K562 (cell line): ENCODE measurements around the gene STK11. TPM values are rescaled to one million over a fixed set of nuclear protein-coding genes. Genes with fewer than 3 reads are reported as not detected.

Experiments
- ATF6 ChIP-seq: sonication (generic); formaldehyde crosslinking; IDR thresholded peaks from 2 replicates; pipeline ENCODE4 v1.4.0; 2020; ENCODE audit warnings: mild to moderate bottlenecking, missing genetic modification reagents
- CAMTA2 ChIP-seq: fragments of 250-450 bp; sonication (Bioruptor Pico); conservative IDR thresholded peaks from 2 replicates; pipeline ENCODE4 v1.5.1; 2022
- CTCF ChIP-seq, 3 experiments: IDR thresholded peaks in 2 of 3; conservative IDR thresholded peaks in 1 of 3; 2 replicates each; pipeline ENCODE4 v1.5.1; 2011 to 2012; ENCODE audit warnings: low read length in 3 of 3, mild to moderate bottlenecking in 3 of 3, control low read depth in 2 of 3, improper control_type of control experiment in 1 of 3, inconsistent platforms in 1 of 3, low read depth in 1 of 3, mixed read lengths in 1 of 3, moderate library complexity in 1 of 3; ENCODE audit not compliant: insufficient read depth in 2 of 3
- MAZ ChIP-seq, 2 experiments: fragments of 450-650 bp in 1 of 2; sonication (generic) in 1 of 2; formaldehyde crosslinking; IDR thresholded peaks in 1 of 2; conservative IDR thresholded peaks in 1 of 2; 2 replicates each; pipeline versions ENCODE4 v1.4.0 to v1.5.0; 2020; ENCODE audit warnings: mild to moderate bottlenecking in 1 of 2, missing genetic modification reagents in 1 of 2
- MBD2 ChIP-seq: sonication (generic); IDR thresholded peaks from 2 replicates; pipeline ENCODE4 v1.6.1; 2016; ENCODE audit warnings: low read depth, borderline replicate concordance
- PHF21A ChIP-seq: fragments of 450-650 bp; IDR thresholded peaks from 2 replicates; pipeline ENCODE4 v1.6.1; 2017; ENCODE audit warnings: low read depth, borderline replicate concordance
- POLR2AphosphoS5 ChIP-seq: IDR thresholded peaks from 2 replicates; pipeline ENCODE4 v1.6.1; 2011; ENCODE audit warnings: mild to moderate bottlenecking, low read depth, low read length, moderate library complexity; ENCODE audit not compliant: control insufficient read depth, insufficient read depth
- PRMT5 ChIP-seq: sonication (generic); formaldehyde crosslinking; IDR thresholded peaks from 2 replicates; pipeline ENCODE4 v1.5.0; 2020; ENCODE audit warnings: missing genetic modification reagents
- PTRF ChIP-seq: fragments of 450-650 bp; IDR thresholded peaks from 2 replicates; pipeline ENCODE4 v1.6.1; 2016; ENCODE audit warnings: mild to moderate bottlenecking, missing genetic modification characterization, missing compliant biosample characterization
- RBM25 ChIP-seq: fragments of 200-400 bp; formaldehyde crosslinking; IDR thresholded peaks from 2 replicates; pipeline ENCODE4 v1.6.1; 2018; ENCODE audit warnings: low read length, low read depth, moderate library complexity; ENCODE audit not compliant: severe bottlenecking
- SMAD3 ChIP-seq: fragments of 450-650 bp; formaldehyde crosslinking; conservative IDR thresholded peaks from 2 replicates; pipeline ENCODE4 v1.4.0; 2020; ENCODE audit warnings: mild to moderate bottlenecking
- ZKSCAN3 ChIP-seq: fragments of 250-450 bp; sonication (Bioruptor Pico); IDR thresholded peaks from 2 replicates; pipeline ENCODE4 v1.4.0; 2020
- ZNF407 ChIP-seq: fragments of 450-650 bp; IDR thresholded peaks from 2 replicates; pipeline ENCODE4 v1.6.1; 2016; ENCODE audit warnings: low read depth
- ZNF589 ChIP-seq: fragments of 200-800 bp; sonication (Bioruptor generic); IDR thresholded peaks from 2 replicates; pipeline ENCODE4 v1.6.1; 2016; ENCODE audit warnings: low read depth, missing genetic modification characterization, missing compliant biosample characterization
- ZNF699 ChIP-seq: fragments of 250-450 bp; sonication (Bioruptor Pico); IDR thresholded peaks from 2 replicates; pipeline ENCODE4 v1.8.0; 2021; ENCODE audit warnings: mild to moderate bottlenecking, moderate library complexity; ENCODE audit not compliant: insufficient replicate concordance
- polyA plus RNA-seq, 8 experiments: library from polyadenylated mRNA; depleted of rRNA in 4 of 8; stranded (reverse) in 5 of 8; unstranded in 3 of 8; fragments of >200 nt; fragmentation: Nextera tagmentation in 2 of 8; fragmentation: Illumina TruSeq in 1 of 8; extraction: Ambion mirVana in 2 of 8; extraction: Trizol in 1 of 8; gene quantifications; 2 replicates each; pipeline versions ENCODE4 v1.2.1 to v1.2.3, GENCODE V29; 2011 to 2014; ENCODE audit warnings: inconsistent platforms in 1 of 8, missing spikeins in 1 of 8
- total RNA-seq, 7 experiments: library from RNA; depleted of rRNA in 6 of 7; stranded (reverse); fragments of >200 nt in 6 of 7; fragmentation: Illumina TruSeq in 2 of 7; extraction: Trizol in 2 of 7; gene quantifications; 2 replicates each; pipeline versions ENCODE4 v1.2.1 to v1.2.3, GENCODE V29; 2011 to 2021; ENCODE audit warnings: low replicate concordance in 1 of 7

STK11 gene
- total and polyA plus RNA-seq, 9 of the 15 experiments (the other 6 are each of a cell fraction or from before 2014, with no cell fraction given): 0.15 to 96.5 (median 31.7) TPM

GRCh38 chr19:1273263-1274041, 67.9 kb downstream of the STK11 start (continued):
- TF ChIP-seq ZNF407 (no peak), ZNF699 (CRISPR knock-in tag) (no peak), PRMT5 (no peak), ATF6 (no peak), PHF21A (no peak), PTRF (no peak), CAMTA2 (no peak), SMAD3 (CRISPR knock-in tag) (peak; percentile 74), CTCF (IDR thresholded peaks at IDR 0.05 in 2 of 3, conservative IDR thresholded peaks at IDR 0.05 in 1 of 3; ENCODE audit: insufficient read depth in 2 of 3, low read depth in 1 of 3, low read length in 3 of 3) (no peak), ZKSCAN3 (no peak), POLR2AphosphoS5 (no peak), MAZ (CRISPR knock-in tag; conservative IDR thresholded peaks at IDR 0.05 in 1 of 2, IDR thresholded peaks at IDR 0.05 in 1 of 2) (peak in 1 of 2 experiments; percentile 37; a peak in 3 of 4 replicates), RBM25 (no peak), MBD2 (no peak), ZNF589 (CRISPR knock-in tag) (peak; percentile 59; the same call in 1 of the 2 replicates)
